ENCODE measurements around the gene TMEM125. TPM values are rescaled to one million over a fixed set of nuclear protein-coding genes. Genes with fewer than 3 reads are reported as not detected.

TMEM125 gene
- total and polyA plus RNA-seq, 2 of the 4 experiments (the other 2 are of a cell fraction): under 0.01 to 0.03 TPM

- Histone ChIP-seq H4K8ac (ENCODE audit: low read depth in 2 of 2, low read length in 2 of 2) (no peak overlapping the region), H3K18ac (ENCODE audit: low read depth, low read length) (no peak overlapping the region), H2BK20ac (ENCODE audit: low read depth, low read length) (no peak overlapping the region), H3K36me3 (ENCODE audit: control insufficient read depth, insufficient read depth, low read length) (no peaks in the 10 kb centered on the region), H3K14ac (replicated peaks; ENCODE audit: low read depth, low read length) (no peak overlapping the region), H2AFZ (replicated peaks; ENCODE audit: low read length, poor library complexity) (no peak overlapping the region), H2BK120ac (ENCODE audit: low read depth, low read length) (no peak overlapping the region), H2AK5ac (ENCODE audit: low read depth, low read length) (no peak overlapping the region), H3K4me1 (ENCODE audit: control insufficient read depth, insufficient read depth, low read length) (peaks cover 4% of the 10 kb centered on the region; the same call in 1 of the 2 replicates), H3K27me3 (ENCODE audit: control insufficient read depth, insufficient read depth, low read length) (peaks cover 6% of the 10 kb centered on the region; the same call in 1 of the 2 replicates), H3K56ac (ENCODE audit: extremely low read depth, insufficient read depth, low read length) (no peak overlapping the region), H3K9ac (ENCODE audit: low read depth, low read length) (no peak overlapping the region), H3K4me2 (ENCODE audit: low read depth, low read length) (no peak overlapping the region), H4K91ac (ENCODE audit: insufficient read depth, low read depth, low read length) (no peak overlapping the region), H2BK15ac (ENCODE audit: low read depth, low read length) (no peak overlapping the region), H4K20me1 (ENCODE audit: insufficient read depth, low read length) (no peaks in the 10 kb centered on the region; the same call in 1 of the 2 replicates), H3K9me3 (ENCODE audit: control insufficient read depth, insufficient read depth, low read length) (no peaks in the 10 kb centered on the region), H3K4me3 (ENCODE audit: insufficient read depth, low read depth, low read length) (no peak overlapping the region), H2BK5ac (ENCODE audit: low read depth, low read length, poor library complexity, severe bottlenecking) (no peak overlapping the region), H4K5ac (ENCODE audit: low read depth, low read length) (no peak overlapping the region), H3K9me1 (ENCODE audit: insufficient read depth, low read length) (no peaks in the 10 kb centered on the region), H3K79me1 (ENCODE audit: low read depth in 1 of 2, low read length in 2 of 2) (no peaks in the 10 kb centered on the region), H2AK9ac (replicated peaks; ENCODE audit: low read depth, low read length, poor library complexity) (no peak overlapping the region), H3K27ac (ENCODE audit: insufficient read depth, low read length) (no peak overlapping the region), H3K23ac (ENCODE audit: low read depth, low read length) (no peak overlapping the region), H3K4ac (ENCODE audit: low read depth, low read length) (no peak overlapping the region)
- 100% methylated on average over 4 of the region's 46 CpGs; no CpG with 5 or more reads in 1 of the 2 experiments for WGBS, 2 experiments (ENCODE audit: extremely low coverage in 2 of 2, insufficient read length in 1 of 2)
- CTCF ChIA-PET: no interaction called here
- dilution Hi-C loops (cut with HindIII; ENCODE audit: low sequenced_read_pairs, unreplicated experiment): no loop called here
- ATAC-seq (ENCODE audit: low read depth) (no peak), DNase-seq (no peak)
- intact Hi-C loops (cut with micrococcal nuclease): no loop called here
- TF ChIP-seq MXI1 (IDR thresholded peaks at IDR 0.05; ENCODE audit: borderline replicate concordance, low read depth, low read length) (no peak), MAZ (IDR thresholded peaks at IDR 0.05; ENCODE audit: borderline replicate concordance, low read depth, low read length) (no peak)
- no TSS peak for BruUV-seq (replicated peaks)
- in situ Hi-C loops (cut with MboI; ENCODE audit: low sequenced_read_pairs): loop anchor here (5.0 kb wide), 1 partner anchor 37 kb away; no protein-coding TSS in a partner anchor
- POLR2A ChIA-PET (ENCODE audit: unreplicated experiment): no interaction called here
Observed at GRCh38 chr1:43304771-43305300, 35.1 kb downstream of the TMEM125 start.

All from IMR-90 (cell line).